Activated CD8-positive, alpha-beta memory T cell treated with anti-CD3 and anti-CD28 coated beads, Interleukin-2, amount 10 ng/mL, durations not matched to agents 7 days and 5 days (primary cell): ENCODE measurements around the gene CRYGA. TPM values are rescaled to one million over a fixed set of nuclear protein-coding genes. Genes with fewer than 3 reads are reported as not detected.

Source experiments
- ATAC-seq: fragments of 150-1000 bp; cut with Tn5 transposase; one replicate; pipeline ENCODE4 v1.10.0; 2021; ENCODE audit warnings: moderate library complexity
- CTCF ChIA-PET: fragments of 350-600 bp; sonication (Branson Sonifier 250); formaldehyde crosslinking; loops from one replicate; lab custom pipeline; 2021; ENCODE audit warnings: antibody characterized with exemption; lab: Charles Lee
- DNase-seq: peaks from one replicate; pipeline ENCODE4 v3.0.0-alpha.2; 2020
- H3K27ac Mint-ChIP-seq: one replicate; pipeline ENCODE4 v1.8.0; 2021; ENCODE audit warnings: mild to moderate bottlenecking, mixed read lengths
- H3K27me3 Mint-ChIP-seq: one replicate; pipeline ENCODE4 v1.8.0; 2021; ENCODE audit warnings: mixed read lengths
- H3K36me3 Mint-ChIP-seq: one replicate; pipeline ENCODE4 v1.8.0; 2021; ENCODE audit warnings: mild to moderate bottlenecking, mixed read lengths
- H3K4me1 Mint-ChIP-seq: one replicate; pipeline ENCODE4 v1.8.0; 2021; ENCODE audit warnings: mixed read lengths
- H3K4me3 Mint-ChIP-seq: one replicate; pipeline ENCODE4 v1.8.0; 2021; ENCODE audit warnings: mild to moderate bottlenecking, moderate library complexity, mixed read lengths
- H3K9me3 Mint-ChIP-seq: one replicate; pipeline ENCODE4 v1.8.0; 2022; ENCODE audit warnings: low read depth, mixed read lengths
- total RNA-seq, 2 experiments: library from RNA; stranded (reverse); gene quantifications; one replicate each; pipeline ENCODE4 v1.2.3, GENCODE V29; 2021

CRYGA gene, protein sequence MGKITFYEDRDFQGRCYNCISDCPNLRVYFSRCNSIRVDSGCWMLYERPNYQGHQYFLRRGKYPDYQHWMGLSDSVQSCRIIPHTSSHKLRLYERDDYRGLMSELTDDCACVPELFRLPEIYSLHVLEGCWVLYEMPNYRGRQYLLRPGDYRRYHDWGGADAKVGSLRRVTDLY
- not detected for total RNA-seq

DNA sequence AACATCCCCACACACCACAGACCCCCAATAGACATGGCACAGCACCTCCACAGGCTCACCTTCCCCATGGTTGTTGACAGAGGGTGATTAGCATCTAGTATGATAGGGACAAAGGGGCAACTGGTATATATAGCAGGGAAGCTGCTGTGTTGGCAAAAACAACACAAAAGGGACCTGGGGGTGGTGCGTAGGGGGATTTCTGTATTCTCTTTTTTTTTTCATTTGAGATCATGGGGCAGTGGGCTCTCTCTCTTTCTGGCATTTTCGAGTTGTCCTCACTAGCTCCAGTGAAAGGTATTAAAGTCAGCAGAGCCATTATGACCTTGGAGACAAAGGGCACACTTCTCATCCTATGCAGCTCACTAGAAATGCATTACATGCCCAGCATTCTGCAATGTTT is at the start of gene CRYGA:
Gene CRYGA, minus strand, starts transcription at position 101 of the 400 bp plus-strand sequence. Its CDS starts 33 bp downstream, at position 68.
- H3K36me3 Mint-ChIP-seq = no peaks in the 10 kb centered on the region

DNA sequence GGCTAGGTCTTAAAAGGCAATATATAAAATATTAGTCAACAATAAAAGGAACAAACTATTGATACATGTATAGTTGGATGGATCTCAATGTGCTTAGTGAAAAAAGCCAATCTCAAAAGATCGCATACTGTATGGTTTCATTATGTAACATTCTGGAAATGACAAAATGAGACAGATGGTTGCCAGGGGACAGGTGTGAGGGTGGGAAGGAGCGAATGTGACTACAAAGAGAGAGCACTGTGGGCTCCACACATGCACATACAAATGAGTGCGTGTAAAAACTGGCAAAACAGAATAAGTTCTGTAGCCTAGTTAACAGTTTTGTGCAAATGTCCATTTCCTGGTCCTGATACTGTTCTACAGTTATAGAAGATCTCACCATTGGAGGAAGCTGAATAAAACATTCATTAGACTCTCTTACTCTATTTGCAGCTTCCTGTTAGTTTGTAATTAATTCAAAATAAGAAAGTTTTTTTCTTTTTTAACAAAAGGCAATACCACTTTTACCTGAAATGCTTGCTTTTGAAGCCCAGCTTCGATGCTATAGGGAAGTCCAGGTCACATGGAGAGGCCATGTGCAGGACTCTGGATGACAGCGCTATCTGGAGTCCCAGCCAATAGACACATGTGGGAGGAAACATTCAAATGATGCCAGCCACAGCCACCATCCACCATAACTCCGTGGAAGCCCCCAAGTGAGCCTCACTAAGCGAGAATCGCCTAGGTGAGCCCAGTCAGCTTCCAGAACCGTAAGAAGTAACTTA is 47.5 kb upstream of the CRYGA start:
- no peak for ATAC-seq
- CTCF ChIA-PET = no interaction called here

More for the DNA sequence above, at the start of gene CRYGA:
- CTCF ChIA-PET = interaction anchor here (1.8 kb wide), 1 partner anchor 12 kb away, joined by 3 read pairs; no protein-coding TSS in a partner anchor
- DNase-seq = no peak
- H3K9me3 Mint-ChIP-seq = no peaks in the 10 kb centered on the region
- no peak within 1 kb of the TSS for H3K27ac Mint-ChIP-seq
- no peak within 1 kb of the TSS for H3K4me3 Mint-ChIP-seq
- H3K4me1 Mint-ChIP-seq = no peaks in the 10 kb centered on the region
- H3K27me3 Mint-ChIP-seq = peaks cover 23% of the 10 kb centered on the region
- no peak for ATAC-seq

DNA sequence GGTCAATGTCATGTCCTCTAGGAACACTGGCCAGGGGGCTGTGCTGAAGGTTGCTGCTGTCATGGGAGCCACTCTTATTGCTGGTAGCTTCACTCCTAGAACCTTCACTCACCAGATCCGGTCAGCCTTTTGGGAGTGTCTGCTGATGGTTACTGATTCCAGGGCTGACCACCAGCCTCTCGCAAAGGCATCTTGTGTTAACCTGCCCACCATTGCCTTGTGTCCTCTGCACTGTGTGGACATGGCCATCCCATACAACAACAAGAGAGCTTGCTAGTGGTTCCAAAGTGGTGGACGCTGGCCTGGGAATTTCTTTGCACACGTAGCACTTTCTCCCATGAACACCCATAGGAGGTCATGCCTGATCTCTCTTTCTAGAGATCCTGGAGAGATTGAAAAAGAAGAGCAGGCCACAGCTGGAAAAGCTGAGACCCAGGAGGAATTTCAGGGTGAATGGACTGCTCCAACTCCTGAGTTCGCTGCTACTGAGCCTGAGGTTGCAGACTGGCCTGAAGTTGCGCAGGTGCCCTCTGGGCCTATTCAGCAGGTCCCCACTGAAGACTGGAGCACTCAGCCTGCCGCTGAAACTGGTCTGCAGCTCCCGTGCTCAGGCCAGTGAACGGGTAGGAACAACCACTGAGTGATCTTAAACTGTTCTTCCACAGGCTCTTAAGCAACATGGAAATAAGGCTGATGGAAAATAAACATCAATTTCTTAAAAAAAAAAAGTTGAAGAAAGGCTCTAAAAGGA is 45.1 kb upstream of the CRYGA start:
- H3K27me3 Mint-ChIP-seq = peaks cover 2% of the 10 kb centered on the region
- H3K4me3 Mint-ChIP-seq = no peak overlapping the region
- H3K9me3 Mint-ChIP-seq = no peaks in the 10 kb centered on the region
- CTCF ChIA-PET = no interaction called here
- peaks cover 2% of the 10 kb centered on the region for H3K4me1 Mint-ChIP-seq
- no peak for ATAC-seq
- H3K27ac Mint-ChIP-seq = no peak overlapping the region
- no peaks in the 10 kb centered on the region for H3K36me3 Mint-ChIP-seq
- no peak for DNase-seq

More for the DNA sequence above, 47.5 kb upstream of the CRYGA start:
- H3K36me3 Mint-ChIP-seq = no peaks in the 10 kb centered on the region
- no peak overlapping the region for H3K4me3 Mint-ChIP-seq
- H3K9me3 Mint-ChIP-seq = no peaks in the 10 kb centered on the region
- no peak for DNase-seq
- no peak overlapping the region for H3K27ac Mint-ChIP-seq
- H3K4me1 Mint-ChIP-seq = peaks cover 1% of the 10 kb centered on the region
- H3K27me3 Mint-ChIP-seq = peaks cover 2% of the 10 kb centered on the region

DNA sequence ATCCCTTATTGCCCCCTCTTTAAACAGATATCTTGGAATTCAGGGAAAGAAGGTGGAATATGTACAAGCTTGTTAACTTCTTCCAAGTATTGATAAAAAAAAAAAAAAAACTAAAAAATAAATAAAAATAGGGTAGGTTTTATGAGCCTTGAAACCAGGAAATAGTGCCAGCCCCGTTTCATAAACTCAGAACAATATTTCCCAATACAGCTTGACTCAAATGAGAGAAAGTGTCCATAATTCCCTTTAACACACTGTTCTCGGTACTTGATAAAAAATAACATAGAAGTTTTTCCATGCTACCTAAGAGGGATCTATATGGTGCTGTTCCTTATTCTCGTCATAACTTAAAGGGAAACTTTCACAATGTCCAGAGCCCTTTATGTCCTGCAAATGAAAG is 44.4 kb upstream of the CRYGA start:
- ATAC-seq (no peak), DNase-seq (no peak)
- CTCF ChIA-PET = no interaction called here
- H3K4me1 Mint-ChIP-seq = peaks cover 2% of the 10 kb centered on the region
- H3K4me3 Mint-ChIP-seq = no peak overlapping the region
- H3K27me3 Mint-ChIP-seq = peaks cover 2% of the 10 kb centered on the region
- H3K9me3 Mint-ChIP-seq = no peaks in the 10 kb centered on the region
- no peak overlapping the region for H3K27ac Mint-ChIP-seq
- H3K36me3 Mint-ChIP-seq = no peaks in the 10 kb centered on the region

DNA sequence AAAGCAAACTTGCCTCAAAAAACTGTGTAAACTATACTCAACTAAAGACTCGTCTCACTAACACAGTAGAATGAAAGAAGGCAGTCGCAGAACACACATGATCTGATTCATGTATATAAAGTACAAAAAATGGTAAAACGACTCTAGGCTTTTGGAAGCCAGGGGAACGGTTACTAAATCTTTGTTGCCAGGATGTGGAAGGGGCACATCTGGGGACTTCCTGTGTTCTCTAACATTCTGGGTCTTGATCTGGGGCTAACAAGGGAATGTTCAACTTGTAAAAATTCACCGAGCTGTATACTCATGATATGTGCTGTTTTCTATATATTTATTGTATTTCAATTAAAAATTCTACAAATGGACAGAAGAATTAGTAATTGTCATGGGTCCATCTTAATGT is 40.8 kb upstream of the CRYGA start:
- H3K4me1 Mint-ChIP-seq = peaks cover 2% of the 10 kb centered on the region
- no peaks in the 10 kb centered on the region for H3K36me3 Mint-ChIP-seq
- CTCF ChIA-PET = no interaction called here
- no peaks in the 10 kb centered on the region for H3K27me3 Mint-ChIP-seq
- H3K27ac Mint-ChIP-seq = no peak overlapping the region
- ATAC-seq (no peak), DNase-seq (no peak)
- H3K4me3 Mint-ChIP-seq = no peak overlapping the region
- H3K9me3 Mint-ChIP-seq = no peaks in the 10 kb centered on the region

DNA sequence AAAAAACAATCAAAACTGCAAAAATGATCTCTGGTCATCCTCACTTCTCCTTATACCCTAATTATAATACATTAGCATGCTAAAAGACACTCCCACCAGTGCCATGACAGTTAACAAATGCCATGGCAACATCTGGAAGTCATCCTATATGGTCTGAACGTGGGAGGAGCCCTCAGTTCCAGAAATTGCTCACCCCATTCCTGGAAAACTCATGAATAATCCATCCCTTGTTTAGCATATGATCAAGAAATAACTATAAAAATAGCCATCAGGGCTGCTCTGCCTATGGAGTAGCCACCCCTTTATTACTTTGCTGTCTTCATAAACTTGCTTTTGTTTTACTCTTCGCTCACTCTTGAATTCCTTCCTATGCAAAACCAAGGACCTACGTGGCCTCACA is 32.1 kb upstream of the CRYGA start:
- Mint-ChIP-seq H3K27me3 (peaks cover 10% of the 10 kb centered on the region), H3K27ac (no peak overlapping the region), H3K4me1 (no peaks in the 10 kb centered on the region), H3K36me3 (no peaks in the 10 kb centered on the region), H3K9me3 (no peaks in the 10 kb centered on the region), H3K4me3 (no peak overlapping the region)
- ATAC-seq (no peak), DNase-seq (no peak)
- CTCF ChIA-PET = interaction anchor here (1.1 kb wide), 1 partner anchor 59 kb away, joined by 4 read pairs; no protein-coding TSS in a partner anchor

DNA sequence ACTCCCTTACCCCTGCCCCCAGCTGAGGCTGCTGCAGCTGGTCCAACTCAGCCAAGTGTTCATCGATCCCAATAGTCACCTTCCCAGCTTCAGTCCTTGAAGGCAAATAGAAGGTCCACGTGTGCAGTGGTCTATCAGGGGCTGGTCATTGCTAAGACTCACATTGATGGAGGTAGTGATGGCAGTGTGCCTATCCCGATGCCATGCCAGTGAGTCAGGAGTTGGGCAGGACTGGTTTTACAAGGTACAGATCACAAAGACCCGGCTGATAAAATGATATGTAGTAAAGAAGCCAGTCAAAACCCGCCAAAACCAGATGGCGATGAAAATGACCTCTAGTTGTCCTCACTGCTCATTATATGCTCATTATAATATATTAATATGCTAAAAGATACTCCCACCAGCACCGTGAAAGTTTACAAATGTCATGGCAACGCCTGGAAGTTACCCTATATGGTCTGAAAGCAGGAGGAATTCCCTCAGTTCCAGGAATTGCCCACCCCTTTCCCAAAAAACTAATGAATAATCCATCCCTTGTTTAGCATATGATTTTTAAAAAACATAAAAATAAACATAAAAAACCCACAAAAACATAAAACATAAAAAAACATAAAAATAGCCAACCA is 29.3 kb upstream of the CRYGA start:
- DNase-seq = no peak
- Mint-ChIP-seq H3K27me3 (peaks cover 2% of the 10 kb centered on the region), H3K27ac (no peak overlapping the region), H3K9me3 (no peaks in the 10 kb centered on the region), H3K36me3 (no peaks in the 10 kb centered on the region), H3K4me3 (no peak overlapping the region), H3K4me1 (no peaks in the 10 kb centered on the region)
- CTCF ChIA-PET = interaction anchor here (0.7 to 1.3 kb wide), 2 partner anchors 16 to 18 kb away, joined by 3 read pairs; no protein-coding TSS in a partner anchor
- ATAC-seq = no peak

DNA sequence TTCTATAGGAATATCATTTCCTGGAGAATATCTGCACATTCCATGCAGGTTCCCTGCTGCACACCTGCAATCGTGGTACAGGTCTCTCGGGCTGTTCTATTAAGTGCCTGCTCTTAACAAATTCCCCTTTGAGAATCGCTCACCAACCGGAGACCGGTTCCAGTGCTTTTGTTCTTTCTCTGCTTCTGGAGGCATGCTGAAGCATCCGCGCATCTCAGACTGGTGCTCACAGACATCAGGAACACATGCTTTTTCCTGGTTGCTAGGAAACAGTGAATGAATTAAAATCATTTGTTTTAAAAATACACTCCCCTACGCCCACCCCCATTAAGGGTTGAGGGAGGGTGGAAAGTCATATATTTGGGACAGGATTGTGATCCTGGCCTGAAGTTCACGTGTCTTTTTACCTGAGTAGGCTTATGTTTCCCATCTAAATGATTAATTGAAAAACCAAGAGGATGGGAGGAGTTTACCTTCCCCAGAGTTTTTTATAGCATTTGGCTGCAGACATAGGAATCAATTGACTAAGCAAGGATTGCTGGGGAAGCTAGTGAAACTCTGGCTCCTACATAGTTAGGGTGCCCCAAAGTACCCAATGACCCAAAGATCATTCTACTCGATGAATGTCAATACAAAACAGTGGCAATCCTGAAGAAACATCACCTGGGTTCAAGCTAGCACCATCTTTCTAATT is 26.6 kb upstream of the CRYGA start, which contains the start of gene C2orf80:
Gene C2orf80, minus strand, starts transcription at position 221 of the 694 bp plus-strand sequence. CDS start 3,044 bp downstream, outside the sequence.
- DNase-seq (no peak), ATAC-seq (no peak)
- no peak within 1 kb of the TSS for H3K4me3 Mint-ChIP-seq
- H3K9me3 Mint-ChIP-seq = no peaks in the 10 kb centered on the region
- peaks cover 6% of the 10 kb centered on the region for H3K27me3 Mint-ChIP-seq
- H3K27ac Mint-ChIP-seq = no peak within 1 kb of the TSS
- CTCF ChIA-PET = no interaction called here
- H3K4me1 Mint-ChIP-seq = peaks cover 3% of the 10 kb centered on the region
- no peaks in the 10 kb centered on the region for H3K36me3 Mint-ChIP-seq

DNA sequence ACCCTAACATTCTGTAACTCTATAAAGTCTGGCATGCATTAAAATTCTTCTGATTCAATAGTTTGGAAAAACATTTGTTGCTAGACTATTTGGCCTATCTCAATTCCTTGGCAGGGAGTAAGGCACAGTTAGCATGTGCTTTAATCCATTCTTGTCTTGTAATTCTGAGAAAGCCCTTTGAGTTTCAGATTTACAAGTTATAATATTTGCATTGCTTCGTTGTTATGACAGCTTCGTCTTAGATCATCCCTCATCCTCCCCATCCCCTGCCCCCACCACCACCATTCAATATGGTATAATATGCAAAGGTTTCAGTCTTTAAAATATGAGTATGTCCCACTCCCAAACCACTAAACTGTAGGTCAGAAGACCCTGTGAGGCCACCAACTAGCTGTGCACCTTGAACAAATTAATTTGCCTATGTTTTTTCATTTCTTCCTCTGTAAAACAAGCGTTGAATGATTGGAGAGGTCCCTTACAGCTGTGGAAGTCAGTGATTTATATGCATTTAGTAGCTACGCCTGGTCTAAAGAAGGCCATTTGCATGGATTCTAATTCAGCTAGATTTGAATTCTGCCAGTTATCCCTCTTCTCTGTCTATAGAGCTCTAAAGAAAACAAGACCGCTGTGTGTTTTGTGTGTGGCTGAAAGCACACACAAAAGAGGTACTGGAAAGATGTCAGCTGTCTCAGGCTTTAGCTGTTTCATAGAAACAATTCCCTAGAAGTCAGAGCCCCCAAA is 25.9 kb upstream of the CRYGA start:
- Mint-ChIP-seq H3K27ac (no peak overlapping the region), H3K4me1 (peaks cover 3% of the 10 kb centered on the region), H3K4me3 (no peak overlapping the region), H3K9me3 (no peaks in the 10 kb centered on the region), H3K27me3 (peaks cover 13% of the 10 kb centered on the region), H3K36me3 (no peaks in the 10 kb centered on the region)
- ATAC-seq (no peak), DNase-seq (no peak)
- CTCF ChIA-PET = no interaction called here

DNA sequence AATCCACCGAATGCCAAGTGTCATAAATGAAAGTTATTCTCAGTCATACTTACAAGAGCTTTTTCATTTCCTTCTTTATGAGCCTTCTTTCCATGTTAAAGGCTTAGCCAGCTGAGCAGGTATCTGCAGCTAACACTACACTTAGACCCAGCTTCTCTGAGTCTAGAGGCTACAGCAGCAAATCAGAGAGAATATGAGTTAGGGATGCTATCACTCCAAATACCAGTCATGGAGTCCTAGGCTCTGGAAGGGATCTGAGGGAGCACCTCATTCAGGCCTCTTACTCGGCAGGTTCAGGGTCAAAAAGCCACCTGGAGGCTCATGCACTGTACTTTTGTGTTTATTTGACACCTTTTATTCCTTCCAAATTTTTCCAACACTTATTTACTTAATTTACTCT is 23.5 kb upstream of the CRYGA start:
- CTCF ChIA-PET = interaction anchor here (1.0 kb wide), 1 partner anchor 11 kb away, joined by 5 read pairs; no protein-coding TSS in a partner anchor

DNA sequence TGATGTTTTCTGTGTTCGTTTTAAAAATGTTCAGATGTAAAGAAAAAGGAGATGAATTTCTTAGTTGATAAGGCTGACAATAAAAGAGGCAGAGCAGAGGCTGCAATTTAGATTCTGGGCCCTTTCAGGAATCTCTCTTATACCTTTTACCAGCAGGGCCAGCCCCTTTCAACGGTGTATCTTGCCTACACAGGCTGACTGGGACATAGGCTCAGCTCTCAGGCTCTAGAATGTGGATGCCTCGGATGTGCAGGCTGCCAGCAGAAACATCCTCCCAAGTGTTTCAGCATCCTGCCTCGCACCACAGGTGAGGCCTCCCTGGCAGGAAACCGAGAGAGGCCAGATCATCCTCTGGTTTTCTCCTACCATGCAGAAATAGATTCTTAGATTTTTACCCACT is 23.1 kb upstream of the CRYGA start:
- H3K4me1 Mint-ChIP-seq = peaks cover 3% of the 10 kb centered on the region
- H3K27me3 Mint-ChIP-seq = peaks cover 35% of the 10 kb centered on the region
- CTCF ChIA-PET = interaction anchor here (1.0 kb wide), 1 partner anchor 11 kb away, joined by 5 read pairs; no protein-coding TSS in a partner anchor
- H3K9me3 Mint-ChIP-seq = no peaks in the 10 kb centered on the region
- DNase-seq (no peak), ATAC-seq (no peak)
- H3K4me3 Mint-ChIP-seq = no peak overlapping the region
- H3K36me3 Mint-ChIP-seq = no peaks in the 10 kb centered on the region
- H3K27ac Mint-ChIP-seq = no peak overlapping the region

More for the DNA sequence above, 23.5 kb upstream of the CRYGA start:
- Mint-ChIP-seq H3K9me3 (no peaks in the 10 kb centered on the region), H3K36me3 (no peaks in the 10 kb centered on the region), H3K4me3 (no peak overlapping the region), H3K4me1 (peaks cover 3% of the 10 kb centered on the region), H3K27me3 (peaks cover 33% of the 10 kb centered on the region), H3K27ac (no peak overlapping the region)
- ATAC-seq (no peak), DNase-seq (no peak)
